ENCODE data around the gene VWC2L. TPM values are rescaled to one million over a fixed set of nuclear protein-coding genes. Genes with fewer than 3 reads are reported as not detected.

Gene VWC2L
- total RNA-seq, 1 experiment from 2014 or later: not detected

- intact Hi-C loops (cut with micrococcal nuclease; ENCODE audit: unreplicated experiment): no loop called here
- H4K20me1 ChIP-seq (ENCODE audit: insufficient read depth): no peaks in the 10 kb centered on the region
- no peaks in the 10 kb centered on the region for H3K9me3 ChIP-seq (ENCODE audit: insufficient read depth, low read depth)
- no peaks in the 10 kb centered on the region for H3K36me3 ChIP-seq (ENCODE audit: low read depth)
- no peaks in the 10 kb centered on the region for H3K79me2 ChIP-seq (ENCODE audit: low read depth)
- no peak overlapping the region for H3K4me3 ChIP-seq
- BruUV-seq (replicated peaks): no TSS peak
- H3K27ac ChIP-seq: no peak overlapping the region
- TF ChIP-seq EZH2 (IDR thresholded peaks at IDR 0.05; ENCODE audit: low read depth): no peak
- TF ChIP-seq, protein P1, sequence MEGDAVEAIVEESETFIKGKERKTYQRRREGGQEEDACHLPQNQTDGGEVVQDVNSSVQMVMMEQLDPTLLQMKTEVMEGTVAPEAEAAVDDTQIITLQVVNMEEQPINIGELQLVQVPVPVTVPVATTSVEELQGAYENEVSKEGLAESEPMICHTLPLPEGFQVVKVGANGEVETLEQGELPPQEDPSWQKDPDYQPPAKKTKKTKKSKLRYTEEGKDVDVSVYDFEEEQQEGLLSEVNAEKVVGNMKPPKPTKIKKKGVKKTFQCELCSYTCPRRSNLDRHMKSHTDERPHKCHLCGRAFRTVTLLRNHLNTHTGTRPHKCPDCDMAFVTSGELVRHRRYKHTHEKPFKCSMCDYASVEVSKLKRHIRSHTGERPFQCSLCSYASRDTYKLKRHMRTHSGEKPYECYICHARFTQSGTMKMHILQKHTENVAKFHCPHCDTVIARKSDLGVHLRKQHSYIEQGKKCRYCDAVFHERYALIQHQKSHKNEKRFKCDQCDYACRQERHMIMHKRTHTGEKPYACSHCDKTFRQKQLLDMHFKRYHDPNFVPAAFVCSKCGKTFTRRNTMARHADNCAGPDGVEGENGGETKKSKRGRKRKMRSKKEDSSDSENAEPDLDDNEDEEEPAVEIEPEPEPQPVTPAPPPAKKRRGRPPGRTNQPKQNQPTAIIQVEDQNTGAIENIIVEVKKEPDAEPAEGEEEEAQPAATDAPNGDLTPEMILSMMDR (conservative IDR thresholded peaks at IDR 0.05): no peak
- H3K4me1 ChIP-seq (replicated peaks; ENCODE audit: insufficient read depth): 0 out of 2 replicates have a peak, but pooled peaks cover 8% of the 10 kb centered on the region
- no peak overlapping the region for H3K4me2 ChIP-seq
- no peak overlapping the region for H2AFZ ChIP-seq
- no peaks in the 10 kb centered on the region for H3F3A ChIP-seq (ENCODE audit: insufficient read depth, low read depth)
- ChIA-PET POLR2A (ENCODE audit: unreplicated experiment) (interaction anchor here (0.6 to 0.7 kb wide), 2 partner anchors 120 to 1397 kb away, joined by 3 to 4 read pairs; no protein-coding TSS in a partner anchor), CTCF (no interaction called here)
- H3K9me2 ChIP-seq (ENCODE audit: insufficient read depth): no peaks in the 10 kb centered on the region
- H3K27me3 ChIP-seq (ENCODE audit: insufficient read depth, low read depth): no peaks in the 10 kb centered on the region
- DNase-seq: no peak
Measured at GRCh38 chr2:214545898-214546542, 135.2 kb downstream of the VWC2L start.

DNA sequence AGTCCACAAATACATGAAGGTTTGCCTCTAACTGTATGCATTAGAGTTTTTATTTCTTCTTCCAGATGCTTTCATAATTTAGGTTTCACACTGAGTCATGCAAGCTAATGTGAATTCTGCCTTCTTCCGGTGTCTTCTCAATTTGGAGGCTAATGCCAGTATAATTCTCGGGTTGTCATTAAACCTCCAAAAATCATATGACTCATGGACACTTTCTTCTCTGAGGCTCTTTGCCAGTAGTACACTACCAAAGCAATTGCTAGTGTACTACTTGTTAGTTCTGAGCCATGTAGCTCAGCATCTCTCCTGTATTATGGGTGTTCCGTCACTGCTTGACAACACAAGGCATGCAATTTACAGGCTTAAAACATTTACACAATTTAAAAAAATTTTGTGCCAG is 137.1 kb downstream of the VWC2L start:
- H2AFZ ChIP-seq: no peak overlapping the region
- H3K4me2 ChIP-seq: no peak overlapping the region
- no peak for DNase-seq
- H3K9me2 ChIP-seq (ENCODE audit: insufficient read depth): no peaks in the 10 kb centered on the region
- no peaks in the 10 kb centered on the region for H3F3A ChIP-seq (ENCODE audit: insufficient read depth, low read depth)
- no peak overlapping the region for H3K4me3 ChIP-seq
- 0 out of 2 replicates have a peak, but pooled peaks cover 5% of the 10 kb centered on the region for H3K4me1 ChIP-seq (replicated peaks; ENCODE audit: insufficient read depth)
- no peaks in the 10 kb centered on the region for H3K36me3 ChIP-seq (ENCODE audit: low read depth)
- POLR2A ChIA-PET (ENCODE audit: unreplicated experiment): no interaction called here
- TF ChIP-seq, protein P1 (conservative IDR thresholded peaks at IDR 0.05): no peak
- H4K20me1 ChIP-seq (ENCODE audit: insufficient read depth): no peaks in the 10 kb centered on the region
- no TSS peak for BruUV-seq (replicated peaks)
- intact Hi-C loops (cut with micrococcal nuclease; ENCODE audit: unreplicated experiment): no loop called here
- H3K79me2 ChIP-seq (ENCODE audit: low read depth): no peaks in the 10 kb centered on the region
- H3K9me3 ChIP-seq (ENCODE audit: insufficient read depth, low read depth): no peaks in the 10 kb centered on the region
- CTCF ChIA-PET: no interaction called here
- no peaks in the 10 kb centered on the region for H3K27me3 ChIP-seq (ENCODE audit: insufficient read depth, low read depth)
- H3K27ac ChIP-seq: no peak overlapping the region

GRCh38 chr2:214549946-214550345 is 139.1 kb downstream of the VWC2L start:
- no TSS peak for BruUV-seq (replicated peaks)
- no peaks in the 10 kb centered on the region for H3K9me2 ChIP-seq (ENCODE audit: insufficient read depth)
- no peaks in the 10 kb centered on the region for H4K20me1 ChIP-seq (ENCODE audit: insufficient read depth)
- H3K4me2 ChIP-seq: no peak overlapping the region
- no peaks in the 10 kb centered on the region for H3K27me3 ChIP-seq (ENCODE audit: insufficient read depth, low read depth)
- H3K4me1 ChIP-seq (replicated peaks; ENCODE audit: insufficient read depth): no peaks in the 10 kb centered on the region
- H3K79me2 ChIP-seq (ENCODE audit: low read depth): no peaks in the 10 kb centered on the region
- no peaks in the 10 kb centered on the region for H3K9me3 ChIP-seq (ENCODE audit: insufficient read depth, low read depth)
- CTCF ChIA-PET: no interaction called here
- H3K4me3 ChIP-seq: no peak overlapping the region
- POLR2A ChIA-PET (ENCODE audit: unreplicated experiment): interaction anchor here (0.5 kb wide), 1 partner anchor 611 kb away, joined by 3 read pairs; no protein-coding TSS in a partner anchor
- intact Hi-C loops (cut with micrococcal nuclease; ENCODE audit: unreplicated experiment): no loop called here
- H3K27ac ChIP-seq: no peak overlapping the region
- no peaks in the 10 kb centered on the region for H3K36me3 ChIP-seq (ENCODE audit: low read depth)
- TF ChIP-seq, protein P1 (conservative IDR thresholded peaks at IDR 0.05): no peak
- no peak for TF ChIP-seq EZH2 (IDR thresholded peaks at IDR 0.05; ENCODE audit: low read depth)
- H2AFZ ChIP-seq: no peak overlapping the region
- H3F3A ChIP-seq (ENCODE audit: insufficient read depth, low read depth): no peaks in the 10 kb centered on the region
- DNase-seq: no peak
